Retinal pigment epithelial cell (primary cell): ENCODE results near the gene GLCCI1.
"Not testable (repeated sequence)": the region's sequence is repeated elsewhere in the genome, so short reads cannot be mapped to it uniquely, and the experiment has no call there.

ENCODE experiments used
- DNase-seq: peaks from one replicate; pipeline ENCODE4 v3.0.0-alpha.2; 2010; ENCODE audit warnings: low read depth
- H3K4me3 ChIP-seq: 2 replicates; pipeline ENCODE4 v1.5.1; 2011; ENCODE audit warnings: mild to moderate bottlenecking, low read length, control low read depth, moderate library complexity
- TF ChIP-seq, protein P1 (sequence below): conservative IDR thresholded peaks from 2 replicates; pipeline ENCODE4 v1.5.1; 2011; ENCODE audit warnings: low read depth, low read length, control low read depth, inconsistent platforms

GLCCI1 gene

DNA sequence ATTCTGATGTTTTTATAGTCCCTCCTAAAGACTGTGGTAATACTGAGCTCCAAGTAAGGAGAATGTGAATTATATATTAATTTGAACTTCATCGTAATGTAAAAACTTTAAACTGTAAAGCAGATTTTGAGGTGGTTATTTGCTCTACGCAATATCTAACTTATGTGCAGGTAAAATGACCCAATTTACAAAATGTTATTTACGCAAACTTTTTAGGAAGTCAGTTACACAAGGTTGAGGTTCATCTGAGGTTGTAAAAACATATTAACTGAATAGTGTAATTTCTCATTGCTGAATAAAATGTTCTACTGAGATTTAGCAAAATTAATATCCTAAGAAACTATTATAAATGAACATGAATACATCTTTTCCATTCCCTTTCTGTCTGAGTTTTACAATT lies 15.8 kb downstream of the GLCCI1 start:
- no peak overlapping the region for H3K4me3 ChIP-seq

DNA sequence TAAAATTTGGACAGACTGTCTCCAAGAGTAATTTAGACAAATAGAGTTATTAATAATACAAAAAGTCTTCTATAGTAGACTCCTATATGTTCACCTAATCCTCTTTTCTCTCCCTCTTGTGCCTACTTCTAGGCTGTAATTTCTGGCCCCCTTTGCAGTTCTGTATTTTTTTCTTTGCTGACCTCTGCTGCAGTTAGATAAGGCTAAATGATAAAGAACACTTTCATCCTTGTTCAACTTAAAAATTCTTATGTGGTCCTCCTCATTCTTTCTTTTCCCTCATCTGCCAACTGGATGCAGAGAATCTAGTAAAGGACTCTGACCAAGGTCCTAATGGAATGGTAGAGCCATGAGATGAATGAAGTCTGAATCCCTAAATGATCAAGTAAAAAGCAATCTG lies 20.1 kb downstream of the GLCCI1 start:
- H3K4me3 ChIP-seq, result no peak overlapping the region
- TF ChIP-seq, protein P1, sequence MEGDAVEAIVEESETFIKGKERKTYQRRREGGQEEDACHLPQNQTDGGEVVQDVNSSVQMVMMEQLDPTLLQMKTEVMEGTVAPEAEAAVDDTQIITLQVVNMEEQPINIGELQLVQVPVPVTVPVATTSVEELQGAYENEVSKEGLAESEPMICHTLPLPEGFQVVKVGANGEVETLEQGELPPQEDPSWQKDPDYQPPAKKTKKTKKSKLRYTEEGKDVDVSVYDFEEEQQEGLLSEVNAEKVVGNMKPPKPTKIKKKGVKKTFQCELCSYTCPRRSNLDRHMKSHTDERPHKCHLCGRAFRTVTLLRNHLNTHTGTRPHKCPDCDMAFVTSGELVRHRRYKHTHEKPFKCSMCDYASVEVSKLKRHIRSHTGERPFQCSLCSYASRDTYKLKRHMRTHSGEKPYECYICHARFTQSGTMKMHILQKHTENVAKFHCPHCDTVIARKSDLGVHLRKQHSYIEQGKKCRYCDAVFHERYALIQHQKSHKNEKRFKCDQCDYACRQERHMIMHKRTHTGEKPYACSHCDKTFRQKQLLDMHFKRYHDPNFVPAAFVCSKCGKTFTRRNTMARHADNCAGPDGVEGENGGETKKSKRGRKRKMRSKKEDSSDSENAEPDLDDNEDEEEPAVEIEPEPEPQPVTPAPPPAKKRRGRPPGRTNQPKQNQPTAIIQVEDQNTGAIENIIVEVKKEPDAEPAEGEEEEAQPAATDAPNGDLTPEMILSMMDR, result no peak
- DNase-seq, result no peak

More for the DNA sequence above, 15.8 kb downstream of the GLCCI1 start:
- no peak for DNase-seq
- TF ChIP-seq, protein P1, result no peak

DNA sequence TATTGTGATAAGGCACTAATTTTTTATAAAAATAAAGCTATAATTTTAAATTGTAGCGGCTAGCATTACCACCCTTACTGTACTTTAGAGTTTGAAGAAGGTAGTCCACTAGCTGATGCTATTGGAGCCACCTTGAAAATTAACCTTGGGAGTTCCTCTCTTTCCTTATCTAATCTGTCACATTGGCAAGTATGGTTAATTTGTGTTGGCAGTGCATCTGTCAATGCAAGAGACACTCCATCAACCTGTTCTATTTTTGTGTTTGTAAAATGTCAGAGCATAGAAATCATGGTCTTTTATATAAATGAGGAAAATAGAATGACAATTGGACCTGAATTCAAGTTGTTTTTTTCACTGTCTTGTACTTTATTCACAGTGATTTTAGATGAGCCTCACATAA lies 20.5 kb downstream of the GLCCI1 start:
- TF ChIP-seq, protein P1, result no peak
- no peak for DNase-seq
- no peak overlapping the region for H3K4me3 ChIP-seq

DNA sequence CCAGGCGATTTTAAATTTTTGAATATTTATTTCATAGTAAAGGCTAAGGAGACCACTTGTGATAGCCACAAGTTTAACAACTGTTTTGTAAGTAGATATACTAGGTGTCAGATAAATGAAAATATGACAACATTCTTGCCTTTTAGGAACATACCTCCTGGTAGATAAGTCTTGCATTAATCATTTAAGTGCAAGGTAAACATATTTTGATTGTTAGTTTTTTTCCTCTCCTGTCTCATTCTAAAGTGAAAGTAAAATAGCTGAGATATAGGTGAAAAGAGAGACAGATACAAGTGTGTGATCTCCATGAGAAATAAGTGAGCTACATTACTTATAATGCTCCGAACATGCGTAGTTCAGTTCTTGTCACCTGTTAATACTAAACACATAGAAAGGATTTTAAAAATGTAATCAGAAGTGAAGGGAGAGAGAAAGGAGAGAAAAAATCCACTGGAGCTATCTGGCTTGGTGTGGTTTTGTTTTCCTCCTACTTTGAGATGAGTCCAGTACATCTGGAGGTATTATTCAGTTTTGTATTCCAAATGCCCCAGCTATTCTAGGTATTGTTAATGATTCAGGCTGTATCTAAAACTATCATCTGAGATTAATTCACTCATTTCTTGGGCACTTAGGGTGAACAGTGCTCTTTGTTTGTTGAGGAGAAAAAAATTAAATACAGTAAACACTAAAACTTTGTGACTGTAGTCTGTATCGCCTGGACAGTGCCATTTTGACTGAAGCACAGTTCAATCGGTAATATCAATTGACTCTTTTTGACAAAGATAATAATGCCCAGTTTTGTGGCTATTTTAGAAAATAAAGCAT lies 21.2 kb downstream of the GLCCI1 start:
- H3K4me3 ChIP-seq, result no peak overlapping the region
- TF ChIP-seq, protein P1, result no peak
- DNase-seq, result no peak

DNA sequence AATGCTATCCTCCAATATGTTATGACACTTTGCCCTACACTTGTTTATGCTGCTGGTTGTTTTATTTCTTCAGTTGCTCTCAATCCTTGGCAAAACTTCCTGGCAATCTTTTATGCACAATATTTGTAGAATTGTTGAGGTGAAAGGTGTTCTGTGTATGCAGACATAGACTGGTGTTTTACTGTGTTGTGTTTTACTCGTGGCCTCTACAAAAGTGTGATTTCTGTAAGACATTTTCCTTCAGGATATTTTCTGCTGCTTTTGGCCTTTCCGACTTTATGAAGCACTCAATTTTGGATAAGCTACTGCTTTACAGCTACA lies 21.8 kb downstream of the GLCCI1 start:
- DNase-seq, result no peak
- TF ChIP-seq, protein P1, result no peak
- H3K4me3 ChIP-seq, result no peak overlapping the region

DNA sequence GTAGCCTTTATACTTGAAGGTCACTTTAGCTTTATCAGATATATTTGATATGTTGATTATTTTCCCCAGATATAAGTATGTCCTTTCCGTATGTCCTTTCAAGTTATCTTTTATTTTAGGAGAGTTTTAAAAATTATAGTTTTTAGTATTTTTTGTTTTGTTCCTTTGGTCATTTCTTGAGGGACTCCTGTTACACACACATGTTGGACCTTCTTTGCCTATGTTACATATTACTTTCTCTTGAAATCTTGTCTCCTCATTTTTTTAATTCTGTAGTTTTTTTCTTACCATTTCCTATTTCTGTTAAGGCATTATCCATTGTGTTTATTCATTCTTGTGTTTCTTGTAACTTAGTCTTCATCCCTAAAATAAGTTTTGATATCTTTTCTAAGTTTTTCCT lies 23.9 kb downstream of the GLCCI1 start:
- TF ChIP-seq, protein P1, result no peak

DNA sequence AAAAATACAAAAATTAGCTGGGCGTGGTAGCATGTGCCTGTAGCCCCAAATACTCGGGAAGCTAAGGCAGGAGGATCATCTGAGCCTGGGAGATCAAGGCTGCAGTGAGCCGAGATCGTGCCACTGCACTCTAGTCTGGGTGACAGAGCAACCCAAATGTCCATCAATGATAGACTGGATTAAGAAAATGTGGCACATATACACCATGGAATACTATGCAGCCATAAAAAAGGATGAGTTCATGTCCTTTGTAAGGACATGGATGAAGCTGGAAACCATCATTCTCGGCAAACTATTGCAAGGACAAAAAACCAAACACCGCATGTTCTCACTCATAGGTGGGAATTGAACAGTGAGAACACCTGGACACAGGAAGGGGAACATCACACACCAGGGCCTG lies 26.8 kb downstream of the GLCCI1 start:
- not testable (repeated sequence) for DNase-seq, H3K4me3 ChIP-seq

More for the DNA sequence above, 23.9 kb downstream of the GLCCI1 start:
- no peak overlapping the region for H3K4me3 ChIP-seq
- no peak for DNase-seq
